ENCODE measurements around the gene MACF1.
"Not testable (repeated sequence)": the region's sequence is repeated elsewhere in the genome, so short reads cannot be mapped to it uniquely, and the experiment has no call there.

The MACF1 gene

GRCh38 chr1:39427374-39427773 is 222.9 kb downstream of the MACF1 start:
- DNase-seq = no peak

- no peak for DNase-seq
Measured at GRCh38 chr1:39427912-39428311, 223.4 kb downstream of the MACF1 start.

GRCh38 chr1:39431927-39432326 is 227.4 kb downstream of the MACF1 start:
- no peak for DNase-seq

- no peak for DNase-seq
Measured at GRCh38 chr1:39434797-39435395, 230.4 kb downstream of the MACF1 start.

- DNase-seq = no peak
Measured at GRCh38 chr1:39435597-39435996, 231.1 kb downstream of the MACF1 start.

GRCh38 chr1:39436842-39437241 is 232.3 kb downstream of the MACF1 start:
- DNase-seq = no peak

GRCh38 chr1:39438042-39438441 is 233.5 kb downstream of the MACF1 start:
- DNase-seq = no peak

- no peak for DNase-seq
Measured at GRCh38 chr1:39440856-39441255, 236.4 kb downstream of the MACF1 start.

- DNase-seq = no peak
Measured at GRCh38 chr1:39441797-39442196, 237.3 kb downstream of the MACF1 start.

GRCh38 chr1:39445573-39445972 is 241.1 kb downstream of the MACF1 start:
- DNase-seq = no peak

- DNase-seq = no peak
Measured at GRCh38 chr1:39446986-39447567, 242.6 kb downstream of the MACF1 start.

GRCh38 chr1:39450041-39450440 is 245.5 kb downstream of the MACF1 start:
- DNase-seq = not testable (repeated sequence)

- DNase-seq = no peak
Measured at GRCh38 chr1:39450956-39451606, 246.6 kb downstream of the MACF1 start.

- no peak for DNase-seq
Measured at GRCh38 chr1:39452081-39452480, 247.6 kb downstream of the MACF1 start.

GRCh38 chr1:39452540-39452939 is 248.0 kb downstream of the MACF1 start:
- DNase-seq = no peak

GRCh38 chr1:39453603-39454002 is 249.1 kb downstream of the MACF1 start:
- no peak for DNase-seq

GRCh38 chr1:39458991-39459390 is 254.5 kb downstream of the MACF1 start:
- no peak for DNase-seq

- DNase-seq = no peak
Measured at GRCh38 chr1:39462074-39462473, 257.6 kb downstream of the MACF1 start.

GRCh38 chr1:39466413-39467107 is 262.1 kb downstream of the MACF1 start:
- no peak for DNase-seq

- DNase-seq = not testable (repeated sequence)
Measured at GRCh38 chr1:39467108-39467720, 262.7 kb downstream of the MACF1 start.

GRCh38 chr1:39469150-39469549 is 264.7 kb downstream of the MACF1 start:
- no peak for DNase-seq

- DNase-seq = no peak
Measured at GRCh38 chr1:39470040-39470439, 265.5 kb downstream of the MACF1 start.

- DNase-seq = no peak
Measured at GRCh38 chr1:39472826-39473225, 268.3 kb downstream of the MACF1 start.
